K562 (cell line): Measurements from ENCODE around the gene PROP1. TPM values are rescaled to one million over a fixed set of nuclear protein-coding genes. Genes with fewer than 3 reads are reported as not detected.

Source experiments
- ATAC-seq: fragments of 200-7000 bp; cut with Tn5 transposase; 3 replicates; pipeline ENCODE4 v1.9.1; 2020; ENCODE audit warnings: moderate library complexity
- BruUV-seq: library from RNA; stranded (reverse); fragments of 400-500 nt; replicated peaks from 2 replicates; lab custom pipeline; 2021; lab: Mats Ljungman, UMichigan
- CTCF ChIA-PET: fragments of 300-600 bp; formaldehyde crosslinking; extraction: SDS; loops from one replicate; lab custom pipeline; 2021; ENCODE audit warnings: low intra/inter-chr PET ratio; lab: Yijun Ruan, JAX
- POLR2A ChIA-PET: fragments of 300-600, 350-650 bp; sonication (Branson Sonifier 250); formaldehyde crosslinking; extraction: SDS; loops from one replicate; lab custom pipeline; 2021; ENCODE audit warnings: antibody characterized with exemption, inconsistent platforms; lab: Yijun Ruan, JAX
- DNase-seq, 4 experiments: peaks; one replicate each; pipeline versions ENCODE4 v3.0.0 to v3.0.0-alpha.2; 2011 to 2018; ENCODE audit warnings: low spot score in 3 of 4, mixed read lengths in 3 of 4; ENCODE audit errors: extremely low read depth in 1 of 4
- FAIRE-seq: peaks from 2 replicates; lab custom pipeline; 2011; peaks lifted over from hg19 to GRCh38; lab: Jason Lieb, UNC
- H2AFZ ChIP-seq: 2 replicates; pipeline ENCODE4 v1.6.0; 2011; ENCODE audit warnings: low read depth, low read length, control low read depth, inconsistent platforms
- H3K27ac ChIP-seq: fragments of 200-600 bp; 3 replicates; pipeline ENCODE4 v1.8.0; 2011; ENCODE audit warnings: low read depth, mild to moderate bottlenecking, control low read depth, inconsistent platforms, low read length, moderate library complexity, mixed read lengths; ENCODE audit errors: extremely low read depth
- H3K27me3 ChIP-seq, 2 experiments: fragments of 300-600 bp in 1 of 2; 2 replicates in 1 of 2; 3 replicates in 1 of 2; pipeline versions ENCODE4 v1.6.0 to v1.8.0; 2011; ENCODE audit warnings: inconsistent platforms in 2 of 2, low read length in 2 of 2, mild to moderate bottlenecking in 1 of 2, mixed read lengths in 1 of 2, moderate library complexity in 1 of 2; ENCODE audit not compliant: control insufficient read depth in 2 of 2, insufficient read depth in 2 of 2
- H3K36me3 ChIP-seq: fragments of 300-600 bp; 3 replicates; pipeline ENCODE4 v1.8.0; 2011; ENCODE audit warnings: mild to moderate bottlenecking, low read length, inconsistent platforms; ENCODE audit not compliant: control insufficient read depth, insufficient read depth
- H3K4me1 ChIP-seq, 2 experiments: fragments of 200-600 bp in 1 of 2; replicated peaks in 1 of 2; 2 replicates in 1 of 2; 3 replicates in 1 of 2; pipeline versions ENCODE4 v1.5.1 to v1.8.0; 2011; ENCODE audit warnings: inconsistent platforms in 2 of 2, low read length in 2 of 2, mild to moderate bottlenecking in 1 of 2, mixed read lengths in 1 of 2, moderate library complexity in 1 of 2; ENCODE audit not compliant: control insufficient read depth in 2 of 2, insufficient read depth in 2 of 2
- H3K4me2 ChIP-seq: 2 replicates; pipeline ENCODE4 v1.6.1; 2011; ENCODE audit warnings: low read length, control low read depth, inconsistent platforms, mixed read lengths; ENCODE audit not compliant: insufficient read depth
- H3K4me3 ChIP-seq: fragments of 200-600 bp; sonication (generic), shearing (Covaris generic); 2 replicates; pipeline ENCODE4 v1.5.1; 2016; ENCODE audit warnings: control low read depth, inconsistent platforms
- H3K79me2 ChIP-seq: fragments of 200-600 bp; 3 replicates; pipeline ENCODE4 v1.8.0; 2011; ENCODE audit warnings: low read length, inconsistent platforms; ENCODE audit not compliant: control insufficient read depth, insufficient read depth
- H3K9ac ChIP-seq, 2 experiments: 2 replicates each; pipeline versions ENCODE4 v1.6.0 to v1.6.1; 2011; ENCODE audit warnings: low read depth in 2 of 2, low read length in 2 of 2, control low read depth in 1 of 2, inconsistent platforms in 1 of 2, mild to moderate bottlenecking in 1 of 2, mixed read lengths in 1 of 2; ENCODE audit not compliant: insufficient read depth in 1 of 2
- H3K9me1 ChIP-seq: one replicate; pipeline ENCODE4 v1.6.0; 2011; ENCODE audit warnings: inconsistent platforms, mild to moderate bottlenecking, low read length, moderate library complexity; ENCODE audit not compliant: control insufficient read depth, insufficient read depth
- H3K9me3 ChIP-seq: replicated peaks from 2 replicates; pipeline ENCODE4 v1.5.1; 2011; ENCODE audit warnings: low read depth, low read length, inconsistent platforms; ENCODE audit not compliant: control insufficient read depth, insufficient read depth
- H4K20me1 ChIP-seq: replicated peaks from 2 replicates; pipeline ENCODE4 v1.6.1; 2011; ENCODE audit warnings: low read length, inconsistent platforms, mixed read lengths; ENCODE audit not compliant: control insufficient read depth, insufficient read depth
- EGR1 ChIP-seq: fragments of 450-650 bp; conservative IDR thresholded peaks from 2 replicates; pipeline ENCODE4 v1.6.1; 2017; ENCODE audit warnings: mild to moderate bottlenecking
- PTTG1 ChIP-seq: fragments of 450-650 bp; IDR thresholded peaks from 2 replicates; pipeline ENCODE4 v1.6.1; 2016; ENCODE audit warnings: low read depth, mild to moderate bottlenecking, missing genetic modification characterization, missing compliant biosample characterization
- RBM15 ChIP-seq: fragments of 200-400 bp; formaldehyde crosslinking; IDR thresholded peaks from 2 replicates; pipeline ENCODE4 v1.6.1; 2018; ENCODE audit warnings: mild to moderate bottlenecking, low read length, moderate library complexity; ENCODE audit not compliant: insufficient read depth
- ZBTB7A ChIP-seq: IDR thresholded peaks from 2 replicates; pipeline ENCODE4 v1.6.1; 2011; ENCODE audit warnings: low read depth, mild to moderate bottlenecking, low read length, moderate library complexity, borderline replicate concordance; ENCODE audit not compliant: control insufficient read depth
- whole genome bisulfite sequencing: fragments of 100-300 bp; shearing (Covaris generic); methylation state at CpG from one replicate; pipeline ENCODE4 v1.1.6; 2016; ENCODE audit warnings: low coverage, mixed read lengths; ENCODE audit not compliant: insufficient coverage; ENCODE audit errors: missing lambda C conversion rate; 5-methylcytosine and 5-hydroxymethylcytosine counted together
- in situ Hi-C: fragments of 300-500 bp; cut with MboI; formaldehyde crosslinking; loops from 4 replicates; pipeline ENCODE4 v1.15.0; 2018; ENCODE audit warnings: inconsistent platforms, mixed read lengths
- intact Hi-C: fragments of 100-400 bp; cut with micrococcal nuclease; formaldehyde crosslinking; loops from 2 replicates; pipeline ENCODE4 v1.14.2; 2022
- polyA plus RNA-seq, 8 experiments: library from polyadenylated mRNA; depleted of rRNA in 4 of 8; stranded (reverse) in 5 of 8; unstranded in 3 of 8; fragments of >200 nt; fragmentation: Nextera tagmentation in 2 of 8; fragmentation: Illumina TruSeq in 1 of 8; extraction: Ambion mirVana in 2 of 8; extraction: Trizol in 1 of 8; gene quantifications; 2 replicates each; pipeline versions ENCODE4 v1.2.1 to v1.2.3, GENCODE V29; 2011 to 2014; ENCODE audit warnings: inconsistent platforms in 1 of 8, missing spikeins in 1 of 8
- total RNA-seq, 7 experiments: library from RNA; depleted of rRNA in 6 of 7; stranded (reverse); fragments of >200 nt in 6 of 7; fragmentation: Illumina TruSeq in 2 of 7; extraction: Trizol in 2 of 7; gene quantifications; 2 replicates each; pipeline versions ENCODE4 v1.2.1 to v1.2.3, GENCODE V29; 2011 to 2021; ENCODE audit warnings: low replicate concordance in 1 of 7
- TF ChIP-seq, protein P1 (sequence below): sonication (generic); formaldehyde crosslinking; IDR thresholded peaks from 2 replicates; pipeline ENCODE4 v1.8.0; 2022; ENCODE audit warnings: missing genetic modification reagents, mild to moderate bottlenecking, moderate library complexity, borderline replicate concordance
- TF ChIP-seq, protein P2 (sequence below): sonication (generic); formaldehyde crosslinking; IDR thresholded peaks from 2 replicates; pipeline ENCODE4 v1.8.0; 2022; ENCODE audit warnings: mild to moderate bottlenecking, missing genetic modification reagents
- TF ChIP-seq, protein P3 (sequence below), 3 experiments: fragments of 200-800 bp in 1 of 3; fragments of 250-450 bp in 1 of 3; fragments of 450-650 bp in 1 of 3; sonication (Bioruptor Pico) in 1 of 3; sonication (Bioruptor generic) in 1 of 3; formaldehyde crosslinking in 1 of 3; IDR thresholded peaks; 2 replicates each; pipeline versions ENCODE4 v1.6.1 to v1.8.0; 2016 to 2022; ENCODE audit warnings: mild to moderate bottlenecking in 2 of 3, missing genetic modification characterization in 2 of 3, missing compliant biosample characterization in 1 of 3, moderate library complexity in 1 of 3

Gene PROP1
- total and polyA plus RNA-seq, 9 of the 15 experiments (the other 6 are each of a cell fraction or from before 2014, with no cell fraction given): not detected

DNA sequence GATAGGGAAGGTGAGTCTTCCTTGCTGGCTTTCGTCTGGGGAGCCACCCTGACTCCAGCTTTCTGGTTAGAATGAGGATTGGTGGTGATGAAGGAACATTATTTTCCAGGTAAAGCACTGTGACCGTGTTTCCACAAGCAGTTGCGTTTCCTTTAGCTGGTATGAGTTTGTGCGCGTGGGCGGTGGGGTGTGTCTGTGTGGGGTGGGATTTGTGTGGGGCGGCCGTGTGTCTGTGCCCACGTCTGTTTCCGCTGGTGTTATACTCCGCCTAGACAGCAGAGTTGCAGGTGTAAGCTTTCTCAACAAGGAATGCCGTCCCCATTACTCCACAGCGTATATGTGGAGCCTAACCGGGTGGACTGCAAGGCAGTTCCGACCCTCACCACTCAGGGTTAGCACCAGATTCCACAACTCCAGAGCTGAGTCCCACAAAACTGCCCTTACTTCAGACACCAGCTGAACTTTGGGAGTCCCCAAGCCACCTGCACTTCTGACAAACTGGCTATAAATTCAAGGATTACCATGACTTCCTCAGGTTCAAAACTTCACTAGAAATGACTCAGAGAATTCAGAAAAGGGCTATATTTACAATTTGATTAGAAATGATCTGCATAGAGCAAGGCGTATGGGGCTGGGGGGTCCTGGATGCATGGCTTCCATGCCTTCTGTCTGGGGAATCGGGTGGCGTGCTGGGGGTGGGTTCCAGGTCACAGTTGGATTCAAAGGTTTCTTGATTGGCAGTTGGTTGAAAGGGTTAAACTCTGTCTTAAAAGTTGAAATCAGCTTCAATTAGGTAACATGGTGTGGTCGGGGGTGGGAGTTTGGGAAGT lies 29.8 kb downstream of the PROP1 start:
- peaks cover 0 to 4% of the 10 kb centered on the region in 2 experiments; a peak in 2 of 5 replicates for H3K4me1 ChIP-seq
- H3K27me3 ChIP-seq: peaks cover 44 to 47% of the 10 kb centered on the region in 2 experiments
- in situ Hi-C loops: no loop called here
- no peak overlapping the region for H3K9ac ChIP-seq
- 4% methylated on average over 18 of the region's 19 CpGs for WGBS
- no peak overlapping the region for H2AFZ ChIP-seq
- TF ChIP-seq PTTG1 (tag): no peak
- peak; percentile 53 for TF ChIP-seq EGR1
- FAIRE-seq: no peak
- no peaks in the 10 kb centered on the region for H3K79me2 ChIP-seq
- no TSS peak for BruUV-seq
- ChIA-PET POLR2A (no interaction called here), CTCF (no interaction called here)
- DNase-seq: no peak
- intact Hi-C loops: no loop called here
- H4K20me1 ChIP-seq: no peaks in the 10 kb centered on the region
- no peak overlapping the region for H3K4me3 ChIP-seq
- no peaks in the 10 kb centered on the region for H3K36me3 ChIP-seq
- no peaks in the 10 kb centered on the region for H3K9me3 ChIP-seq
- no peak overlapping the region for H3K4me2 ChIP-seq
- no peak overlapping the region for H3K27ac ChIP-seq
- H3K9me1 ChIP-seq: no peaks in the 10 kb centered on the region
- ATAC-seq: no peak

DNA sequence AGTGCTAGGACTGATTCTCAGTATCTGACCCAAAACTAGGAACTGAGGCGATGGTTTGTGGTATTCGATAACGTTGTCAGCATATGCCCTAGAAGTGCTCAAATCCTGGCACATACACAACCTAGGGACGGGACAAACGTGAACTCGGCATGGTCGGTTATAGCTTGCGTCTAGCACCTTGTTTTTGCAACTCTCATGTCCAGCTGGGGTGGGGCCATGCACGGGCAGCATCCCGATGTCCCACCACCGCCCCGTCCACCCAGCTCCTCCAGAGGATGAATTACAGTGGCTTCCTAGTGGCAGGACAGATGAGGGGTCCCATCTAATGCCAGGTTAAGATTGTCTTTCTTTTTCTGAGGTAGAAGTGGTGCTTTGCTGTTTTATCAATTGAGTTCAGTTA lies 31.6 kb downstream of the PROP1 start:
- ATAC-seq (no peak), DNase-seq (no peak), FAIRE-seq (no peak)
- H3K4me3 ChIP-seq: no peak overlapping the region
- under 1% methylated on average over 12 of the region's 12 CpGs for WGBS
- no peaks in the 10 kb centered on the region for H3K4me1 ChIP-seq
- no peaks in the 10 kb centered on the region for H3K36me3 ChIP-seq
- CTCF ChIA-PET: no interaction called here
- H3K27me3 ChIP-seq: peaks cover 35 to 41% of the 10 kb centered on the region in 2 experiments
- H3K79me2 ChIP-seq: no peaks in the 10 kb centered on the region
- no peak overlapping the region for H2AFZ ChIP-seq
- H3K9me1 ChIP-seq: no peaks in the 10 kb centered on the region
- H3K4me2 ChIP-seq: no peak overlapping the region
- in situ Hi-C loops (no loop called here), intact Hi-C loops (no loop called here)
- H4K20me1 ChIP-seq: no peaks in the 10 kb centered on the region
- no peaks in the 10 kb centered on the region for H3K9me3 ChIP-seq
- H3K9ac ChIP-seq: no peak overlapping the region
- POLR2A ChIA-PET: no interaction called here
- H3K27ac ChIP-seq: no peak overlapping the region
- BruUV-seq: no TSS peak
- TF ChIP-seq RBM15 (no peak), ZBTB7A (no peak)
- TF ChIP-seq, protein P1, sequence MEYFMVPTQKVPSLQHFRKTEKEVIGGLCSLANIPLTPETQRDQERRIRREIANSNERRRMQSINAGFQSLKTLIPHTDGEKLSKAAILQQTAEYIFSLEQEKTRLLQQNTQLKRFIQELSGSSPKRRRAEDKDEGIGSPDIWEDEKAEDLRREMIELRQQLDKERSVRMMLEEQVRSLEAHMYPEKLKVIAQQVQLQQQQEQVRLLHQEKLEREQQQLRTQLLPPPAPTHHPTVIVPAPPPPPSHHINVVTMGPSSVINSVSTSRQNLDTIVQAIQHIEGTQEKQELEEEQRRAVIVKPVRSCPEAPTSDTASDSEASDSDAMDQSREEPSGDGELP: no peak
- TF ChIP-seq, protein P2, sequence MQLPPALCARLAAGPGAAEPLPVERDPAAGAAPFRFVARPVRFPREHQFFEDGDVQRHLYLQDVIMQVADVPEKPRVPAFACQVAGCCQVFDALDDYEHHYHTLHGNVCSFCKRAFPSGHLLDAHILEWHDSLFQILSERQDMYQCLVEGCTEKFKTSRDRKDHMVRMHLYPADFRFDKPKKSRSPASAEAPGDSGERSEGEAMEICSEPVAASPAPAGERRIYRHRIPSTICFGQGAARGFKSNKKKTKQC (CRISPR knock-in tag): no peak
- TF ChIP-seq, protein P3, sequence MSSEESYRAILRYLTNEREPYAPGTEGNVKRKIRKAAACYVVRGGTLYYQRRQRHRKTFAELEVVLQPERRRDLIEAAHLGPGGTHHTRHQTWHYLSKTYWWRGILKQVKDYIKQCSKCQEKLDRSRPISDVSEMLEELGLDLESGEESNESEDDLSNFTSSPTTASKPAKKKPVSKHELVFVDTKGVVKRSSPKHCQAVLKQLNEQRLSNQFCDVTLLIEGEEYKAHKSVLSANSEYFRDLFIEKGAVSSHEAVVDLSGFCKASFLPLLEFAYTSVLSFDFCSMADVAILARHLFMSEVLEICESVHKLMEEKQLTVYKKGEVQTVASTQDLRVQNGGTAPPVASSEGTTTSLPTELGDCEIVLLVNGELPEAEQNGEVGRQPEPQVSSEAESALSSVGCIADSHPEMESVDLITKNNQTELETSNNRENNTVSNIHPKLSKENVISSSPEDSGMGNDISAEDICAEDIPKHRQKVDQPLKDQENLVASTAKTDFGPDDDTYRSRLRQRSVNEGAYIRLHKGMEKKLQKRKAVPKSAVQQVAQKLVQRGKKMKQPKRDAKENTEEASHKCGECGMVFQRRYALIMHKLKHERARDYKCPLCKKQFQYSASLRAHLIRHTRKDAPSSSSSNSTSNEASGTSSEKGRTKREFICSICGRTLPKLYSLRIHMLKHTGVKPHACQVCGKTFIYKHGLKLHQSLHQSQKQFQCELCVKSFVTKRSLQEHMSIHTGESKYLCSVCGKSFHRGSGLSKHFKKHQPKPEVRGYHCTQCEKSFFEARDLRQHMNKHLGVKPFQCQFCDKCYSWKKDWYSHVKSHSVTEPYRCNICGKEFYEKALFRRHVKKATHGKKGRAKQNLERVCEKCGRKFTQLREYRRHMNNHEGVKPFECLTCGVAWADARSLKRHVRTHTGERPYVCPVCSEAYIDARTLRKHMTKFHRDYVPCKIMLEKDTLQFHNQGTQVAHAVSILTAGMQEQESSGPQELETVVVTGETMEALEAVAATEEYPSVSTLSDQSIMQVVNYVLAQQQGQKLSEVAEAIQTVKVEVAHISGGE (CRISPR knock-in tag; IDR thresholded peaks at IDR 0.05): no peak
